NCI-H748 treated with DMSO at 0.1 percent for 48 hours (cell line): Measurements from ENCODE around the gene RNF212B.
"Not testable (repeated sequence)": the region's sequence is repeated elsewhere in the genome, so short reads cannot be mapped to it uniquely, and the experiment has no call there.

Experiments used
- DNase-seq: peaks from one replicate; lab custom pipeline; 2025; lab: John Stamatoyannopoulos, UW

Gene RNF212B

GRCh38 chr14:23243066-23243465 is 5.3 kb downstream of the RNF212B start:
- DNase-seq = no peak

- DNase-seq = no peak
Measured at GRCh38 chr14:23245282-23245681, 7.5 kb downstream of the RNF212B start.

- no peak for DNase-seq
Measured at GRCh38 chr14:23248601-23249000, 10.9 kb downstream of the RNF212B start.

GRCh38 chr14:23249824-23250223 is 12.1 kb downstream of the RNF212B start:
- no peak for DNase-seq

- no peak for DNase-seq
Measured at GRCh38 chr14:23252006-23252405, 14.3 kb downstream of the RNF212B start.

- DNase-seq = no peak
Measured at GRCh38 chr14:23252420-23253333, 14.9 kb downstream of the RNF212B start.

- no peak for DNase-seq
Measured at GRCh38 chr14:23258256-23258655, 20.5 kb downstream of the RNF212B start.

- no peak for DNase-seq
Measured at GRCh38 chr14:23259426-23259825, 21.7 kb downstream of the RNF212B start.

GRCh38 chr14:23260849-23261248 is 23.1 kb downstream of the RNF212B start:
- DNase-seq = not testable (repeated sequence)

- DNase-seq = no peak
Measured at GRCh38 chr14:23269193-23269592, 31.5 kb downstream of the RNF212B start.

- DNase-seq = no peak
Measured at GRCh38 chr14:23275412-23275811, 37.7 kb downstream of the RNF212B start.

- no peak for DNase-seq
Measured at GRCh38 chr14:23277189-23277588, 39.5 kb downstream of the RNF212B start.

GRCh38 chr14:23277928-23278327 is 40.2 kb downstream of the RNF212B start:
- DNase-seq = not testable (repeated sequence)

GRCh38 chr14:23281247-23281646 is 43.5 kb downstream of the RNF212B start:
- no peak for DNase-seq

- no peak for DNase-seq
Measured at GRCh38 chr14:23284654-23285529, 47.2 kb downstream of the RNF212B start.

GRCh38 chr14:23285530-23286019 is 47.8 kb downstream of the RNF212B start:
- no peak for DNase-seq

- DNase-seq = peak; percentile 92
Measured at GRCh38 chr14:23286020-23286901, 48.5 kb downstream of the RNF212B start, which contains the start of gene HOMEZ. TSS of gene HOMEZ (minus strand) at chr14:23286132. CDS start at chr14:23285952, 180 bp downstream.

- DNase-seq = no peak
Measured at GRCh38 chr14:23286902-23287479, 49.3 kb downstream of the RNF212B start.

- DNase-seq = peak; percentile 26
Measured at GRCh38 chr14:23294734-23295561, 57.2 kb downstream of the RNF212B start.
